Measurements from ENCODE around the gene ODC1.

DNA sequence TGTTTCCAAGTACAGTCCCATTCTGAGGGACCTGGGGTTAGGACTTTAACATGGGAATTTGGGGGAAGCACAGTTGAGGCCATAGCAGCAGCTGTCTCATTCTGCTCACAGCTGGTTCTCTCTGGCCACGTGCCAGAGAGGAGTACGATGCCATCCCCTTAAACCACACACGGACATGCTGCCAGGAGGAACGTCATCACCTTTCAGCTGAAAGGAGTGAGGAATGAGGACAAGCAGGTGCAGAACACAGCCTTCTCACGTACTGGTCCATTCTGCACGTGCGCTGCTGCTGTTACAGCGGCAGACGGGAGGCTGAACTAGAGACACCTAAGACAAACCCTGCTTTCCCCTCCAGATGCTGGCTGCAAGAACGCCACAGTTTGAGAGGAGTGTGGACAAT is 33.5 kb downstream of the ODC1 start:
- TF ChIP-seq POLR2A (IDR thresholded peaks at IDR 0.05; ENCODE audit: low read length) (no peak), GATA1 (IDR thresholded peaks at IDR 0.05; ENCODE audit: low read depth, low read length) (no peak)

Measured in erythroblast (primary cell).